PC-9 (cell line): ENCODE measurements around the gene OR5H2. TPM values are rescaled to one million over a fixed set of nuclear protein-coding genes. Genes with fewer than 3 reads are reported as not detected.

Experiments used
- BruUV-seq: library from RNA; stranded (reverse); fragments of 400-500 nt; replicated peaks from 2 replicates; lab custom pipeline; 2021; lab: Mats Ljungman, UMichigan
- CTCF ChIA-PET: fragments of 300-600 bp; sonication (Branson Sonifier 250); formaldehyde crosslinking; loops from one replicate; lab custom pipeline; 2022; ENCODE audit warnings: antibody characterized with exemption; lab: Charles Lee
- POLR2A ChIA-PET: fragments of 300-600 bp; sonication (Branson Sonifier 250); formaldehyde crosslinking; loops from one replicate; lab custom pipeline; 2022; ENCODE audit warnings: antibody characterized with exemption; ENCODE audit not compliant: unreplicated experiment; lab: Charles Lee
- DNase-seq, 2 experiments: peaks; one replicate each; pipeline versions ENCODE4 v3.0.0 to v3.0.0-alpha.2; 2015 to 2022; ENCODE audit warnings: mixed read lengths in 1 of 2
- H2AFZ ChIP-seq: fragments of 200-600 bp; sonication (generic); 2 replicates; pipeline ENCODE4 v1.8.1; 2017; ENCODE audit warnings: antibody characterized with exemption
- H3F3A ChIP-seq: fragments of 200-600 bp; sonication (generic); 2 replicates; pipeline ENCODE4 v1.8.1; 2017; ENCODE audit warnings: antibody characterized with exemption, mild to moderate bottlenecking, low read depth; ENCODE audit not compliant: insufficient read depth
- H3K27ac ChIP-seq: fragments of 200-600 bp; sonication (generic); 2 replicates; pipeline ENCODE4 v1.6.1; 2016; ENCODE audit warnings: mixed run types
- H3K27me3 ChIP-seq: fragments of 200-600 bp; sonication (generic); 2 replicates; pipeline ENCODE4 v1.6.1; 2016; ENCODE audit warnings: low read depth, mixed run types; ENCODE audit not compliant: insufficient read depth
- H3K36me3 ChIP-seq: fragments of 200-600 bp; sonication (generic); 2 replicates; pipeline ENCODE4 v1.6.1; 2016; ENCODE audit warnings: low read depth, mixed run types
- H3K4me1 ChIP-seq: fragments of 200-600 bp; sonication (generic); replicated peaks from 2 replicates; pipeline ENCODE4 v1.6.1; 2016; ENCODE audit warnings: mixed run types; ENCODE audit not compliant: insufficient read depth
- H3K4me2 ChIP-seq: fragments of 200-600 bp; sonication (generic); 2 replicates; pipeline ENCODE4 v1.6.1; 2017; ENCODE audit warnings: mixed run types
- H3K4me3 ChIP-seq: fragments of 200-600 bp; sonication (generic); 2 replicates; pipeline ENCODE4 v1.6.1; 2016; ENCODE audit warnings: mixed run types
- H3K79me2 ChIP-seq: fragments of 200-600 bp; sonication (generic); 2 replicates; pipeline ENCODE4 v1.6.1; 2017; ENCODE audit warnings: low read depth, mixed run types
- H3K9me2 ChIP-seq: fragments of 200-600 bp; sonication (generic); 2 replicates; pipeline ENCODE4 v1.8.1; 2017; ENCODE audit warnings: mild to moderate bottlenecking; ENCODE audit not compliant: insufficient read depth
- H3K9me3 ChIP-seq: fragments of 200-600 bp; sonication (generic); 2 replicates; pipeline ENCODE4 v1.8.1; 2016; ENCODE audit warnings: low read depth; ENCODE audit not compliant: insufficient read depth
- H4K20me1 ChIP-seq: fragments of 200-600 bp; sonication (generic); 2 replicates; pipeline ENCODE4 v1.8.1; 2017; ENCODE audit not compliant: insufficient read depth
- CTCF ChIP-seq: fragments of 200-600 bp; sonication (generic); conservative IDR thresholded peaks from 2 replicates; pipeline ENCODE4 v1.6.1; 2017; ENCODE audit warnings: mixed run types, antibody characterized with exemption, mild to moderate bottlenecking, moderate library complexity
- EZH2 ChIP-seq: fragments of 200-600 bp; sonication (generic); IDR thresholded peaks from 2 replicates; pipeline ENCODE4 v1.8.0; 2017; ENCODE audit warnings: antibody characterized with exemption, low read depth
- intact Hi-C: fragments of 100-400 bp; cut with micrococcal nuclease; formaldehyde crosslinking; loops from one replicate; pipeline ENCODE4 v1.10.0; 2022; ENCODE audit not compliant: unreplicated experiment
- total RNA-seq: library from RNA; stranded (reverse); gene quantifications from 2 replicates; pipeline ENCODE4 v1.2.3, GENCODE V29; 2021

OR5H2 gene
- total RNA-seq, 1 experiment from 2014 or later: not detected

GRCh38 chr3:98290916-98291315 lies 8.6 kb downstream of the OR5H2 start:
- BruUV-seq: no TSS peak
- H3K4me1 ChIP-seq: no peaks in the 10 kb centered on the region
- H3K27me3 ChIP-seq: no peaks in the 10 kb centered on the region
- H4K20me1 ChIP-seq: no peaks in the 10 kb centered on the region
- H3K4me3 ChIP-seq: no peak overlapping the region
- no peak overlapping the region for H2AFZ ChIP-seq
- H3K4me2 ChIP-seq: no peak overlapping the region
- no peaks in the 10 kb centered on the region for H3K79me2 ChIP-seq
- H3K9me3 ChIP-seq: no peaks in the 10 kb centered on the region
- H3F3A ChIP-seq: no peaks in the 10 kb centered on the region
- no peaks in the 10 kb centered on the region for H3K9me2 ChIP-seq
- no peak for TF ChIP-seq EZH2
- TF ChIP-seq CTCF: no peak
- ChIA-PET POLR2A (no interaction called here), CTCF (no interaction called here)
- H3K27ac ChIP-seq: no peak overlapping the region
- intact Hi-C loops: no loop called here
- no peak for DNase-seq
- no peaks in the 10 kb centered on the region for H3K36me3 ChIP-seq

- TF ChIP-seq EZH2: no peak
- TF ChIP-seq CTCF: no peak
- ChIA-PET CTCF (no interaction called here), POLR2A (no interaction called here)
- no peaks in the 10 kb centered on the region for H3K4me1 ChIP-seq
- no peak overlapping the region for H3K4me3 ChIP-seq
- no peak overlapping the region for H3K4me2 ChIP-seq
- no peak overlapping the region for H3K27ac ChIP-seq
- H4K20me1 ChIP-seq: no peaks in the 10 kb centered on the region
- no peaks in the 10 kb centered on the region for H3F3A ChIP-seq
- H3K9me3 ChIP-seq: no peaks in the 10 kb centered on the region
- H3K27me3 ChIP-seq: no peaks in the 10 kb centered on the region
- no peaks in the 10 kb centered on the region for H3K79me2 ChIP-seq
- no peak for DNase-seq
- H3K36me3 ChIP-seq: no peaks in the 10 kb centered on the region
- BruUV-seq: no TSS peak
- intact Hi-C loops: no loop called here
- H2AFZ ChIP-seq: no peak overlapping the region
- no peaks in the 10 kb centered on the region for H3K9me2 ChIP-seq
Measured at GRCh38 chr3:98291332-98291957, 9.1 kb downstream of the OR5H2 start.

- Histone ChIP-seq H3K27me3 (no peaks in the 10 kb centered on the region), H3K79me2 (no peaks in the 10 kb centered on the region), H2AFZ (no peak overlapping the region), H3F3A (no peaks in the 10 kb centered on the region), H3K9me2 (0 out of 2 replicates have a peak, but pooled peaks cover 4% of the 10 kb centered on the region), H3K36me3 (no peaks in the 10 kb centered on the region), H3K9me3 (no peaks in the 10 kb centered on the region), H4K20me1 (no peaks in the 10 kb centered on the region), H3K4me3 (no peak overlapping the region), H3K27ac (no peak overlapping the region), H3K4me2 (no peak overlapping the region), H3K4me1 (no peaks in the 10 kb centered on the region)
- no TSS peak for BruUV-seq
- POLR2A ChIA-PET: no interaction called here
- CTCF ChIA-PET: no interaction called here
- TF ChIP-seq CTCF (no peak), EZH2 (no peak)
- intact Hi-C loops: loop anchor here (10.0 kb wide), 1 partner anchor 527 kb away; no protein-coding TSS in a partner anchor
- DNase-seq: no peak
Measured at GRCh38 chr3:98322101-98322500, 39.8 kb downstream of the OR5H2 start.
